Measurements from ENCODE around the gene OGT.
"Not testable (repeated sequence)": the region's sequence is repeated elsewhere in the genome, so short reads cannot be mapped to it uniquely, and the experiment has no call there.

Gene OGT

DNA sequence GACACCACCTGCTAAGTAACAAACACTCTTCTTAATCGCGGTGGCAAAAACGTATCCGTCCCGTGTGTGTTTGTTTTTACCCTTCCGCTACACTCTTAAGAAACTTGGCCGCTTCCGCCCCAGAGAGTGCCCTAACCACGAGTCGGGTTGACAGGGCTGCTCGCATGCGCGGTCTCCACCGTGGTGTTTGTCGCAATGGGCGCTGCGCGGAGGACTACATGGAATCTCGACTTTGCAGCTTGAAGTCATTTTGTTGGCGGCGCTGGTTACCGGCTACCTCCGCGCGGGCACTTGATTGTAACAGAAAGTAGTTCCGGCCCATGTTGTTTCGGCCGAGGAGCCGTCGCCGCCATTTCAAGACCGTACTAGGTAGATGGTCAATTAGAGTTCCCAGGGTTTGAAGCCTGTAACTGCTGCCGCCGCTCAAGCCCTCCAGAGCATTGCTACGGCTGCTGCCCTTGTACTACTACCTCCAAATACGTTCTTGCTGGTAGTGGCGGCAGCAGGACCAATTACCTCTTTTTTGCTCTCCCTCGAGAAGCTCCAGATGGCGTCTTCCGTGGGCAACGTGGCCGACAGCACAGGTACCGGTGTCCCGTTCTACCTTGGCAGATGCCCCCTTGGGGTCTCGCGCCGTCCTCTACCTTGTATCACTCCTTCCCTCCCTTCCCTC is at the start of gene OGT:
OGT (plus strand) TSS at position 352 of the 673 bp plus-strand sequence; CDS start at position 548, 196 bp downstream.
- DNase-seq, result peak; percentile 94

DNA sequence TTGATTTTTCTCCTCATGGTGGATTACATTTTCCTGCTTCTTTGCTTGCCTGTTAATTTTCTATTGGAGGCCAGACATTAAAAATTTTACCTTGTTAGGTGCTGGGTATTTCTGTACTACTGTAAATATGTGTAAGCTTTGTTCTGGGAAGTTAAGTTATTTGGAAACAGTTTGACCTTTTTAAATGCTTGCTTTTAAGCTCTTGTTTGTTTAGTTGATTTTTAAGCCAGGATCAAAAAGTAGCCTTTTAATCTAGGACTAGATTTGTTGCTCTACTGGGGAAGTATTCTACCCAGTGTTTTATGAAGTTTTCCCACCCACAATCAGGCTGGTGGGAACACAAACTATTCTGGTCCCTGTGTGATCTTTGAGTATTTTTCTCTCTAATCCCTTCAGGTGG is 45.1 kb upstream of the OGT start:
- DNase-seq, result no peak

DNA sequence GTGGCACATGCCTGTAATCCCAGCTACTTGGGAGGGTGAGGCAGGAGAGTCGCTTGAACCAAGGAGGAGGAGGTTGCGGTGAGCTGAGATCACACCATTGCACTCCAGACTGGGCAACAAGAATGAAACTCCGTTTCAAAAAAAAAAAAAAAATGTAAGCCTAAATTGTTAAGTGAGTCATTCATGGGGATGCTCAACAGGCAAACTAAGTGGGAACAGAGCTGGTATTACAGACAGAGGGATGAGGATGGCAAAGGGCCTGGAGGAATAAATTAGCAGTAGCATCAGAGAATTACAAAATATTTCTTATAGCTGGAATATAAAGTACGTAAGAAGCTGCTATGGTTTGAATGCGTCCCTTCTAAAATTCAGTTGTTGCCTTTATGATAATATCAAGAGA is 43.4 kb upstream of the OGT start:
- DNase-seq, result no peak

DNA sequence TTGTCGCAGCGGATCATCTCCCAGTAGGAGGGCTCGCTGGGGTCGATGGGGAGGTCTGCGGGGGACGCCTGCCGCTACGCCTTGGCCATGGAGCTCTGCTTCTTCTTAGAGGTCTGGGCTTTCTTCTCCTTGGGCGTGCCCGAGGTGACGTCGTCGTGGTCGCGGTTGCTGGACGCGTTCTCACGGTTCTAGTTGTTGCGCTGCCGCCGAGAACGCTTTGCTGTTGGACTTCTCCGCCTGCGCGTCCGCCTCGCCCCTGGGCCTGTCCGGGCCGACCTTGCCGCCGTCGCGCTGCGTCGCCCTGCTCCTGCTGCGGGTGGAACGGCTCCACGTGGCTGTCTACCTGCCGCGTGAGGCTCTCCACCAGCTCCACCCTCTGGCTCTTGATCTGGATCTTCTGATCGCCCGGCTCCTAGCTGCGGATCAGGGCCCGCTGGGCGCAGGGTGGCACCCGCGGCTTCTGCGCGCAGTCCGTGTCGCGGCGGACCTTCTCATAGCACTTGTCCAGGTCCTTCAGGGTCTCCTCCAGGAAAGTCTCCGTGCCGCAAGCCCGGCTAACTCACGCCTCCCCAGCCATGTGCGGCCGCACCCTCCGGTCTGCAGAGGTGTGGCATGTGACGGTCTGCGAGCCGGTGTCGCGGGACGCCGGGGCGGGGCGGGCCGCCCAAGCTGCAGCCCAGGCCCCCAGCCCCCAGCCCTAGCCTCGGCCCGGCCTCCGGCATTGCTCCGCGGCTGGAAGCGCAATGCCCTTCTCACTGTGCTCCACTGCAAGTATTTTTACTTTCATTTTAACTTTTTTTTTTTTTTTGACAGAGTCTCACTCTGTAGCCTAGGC is 40.5 kb upstream of the OGT start:
- peak; percentile 57 for DNase-seq

DNA sequence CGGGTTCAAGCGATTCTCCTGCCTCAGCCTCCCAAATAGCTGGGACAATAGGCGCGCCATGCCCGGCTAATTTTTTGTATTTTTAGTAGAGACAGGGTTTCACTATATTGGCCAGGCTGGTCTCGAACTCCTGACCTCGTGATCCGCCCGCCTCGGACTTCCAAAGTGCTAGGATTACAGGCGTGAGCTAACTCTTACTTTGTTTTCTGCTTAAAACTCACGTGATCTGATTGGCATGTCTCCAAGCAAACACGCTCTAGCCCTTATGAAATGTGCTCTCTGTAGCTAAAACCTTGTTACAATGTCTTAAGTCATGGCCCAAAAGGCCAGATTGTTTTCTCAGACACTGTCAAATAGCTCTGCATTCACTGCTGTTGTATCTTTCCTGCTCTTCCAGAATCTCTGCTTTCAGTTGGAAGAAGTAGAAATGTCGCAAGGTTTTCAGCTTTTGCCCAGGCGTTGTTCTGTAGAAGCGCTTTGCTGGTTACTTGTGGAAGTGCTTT is 39.7 kb upstream of the OGT start:
- no peak for DNase-seq

DNA sequence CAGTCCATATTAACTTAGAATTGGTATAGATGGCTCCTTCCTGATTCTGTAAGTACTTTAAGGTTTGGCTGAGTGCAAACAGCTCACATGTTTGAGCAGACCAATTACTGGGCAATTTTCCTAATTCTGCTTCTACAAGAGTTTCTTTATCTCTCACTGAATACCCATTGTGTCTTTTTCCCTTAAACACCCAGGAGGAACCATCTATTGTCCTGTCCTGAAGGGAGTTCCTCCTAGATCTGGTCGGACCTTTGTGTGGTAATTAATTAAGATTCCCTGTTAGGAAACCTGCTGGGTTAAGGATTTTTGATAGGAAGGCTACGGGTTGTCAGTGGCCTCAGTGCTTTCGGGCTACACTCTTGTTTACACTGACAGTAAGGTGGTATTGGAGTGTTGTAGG is 36.9 kb upstream of the OGT start:
- not testable (repeated sequence) for DNase-seq

DNA sequence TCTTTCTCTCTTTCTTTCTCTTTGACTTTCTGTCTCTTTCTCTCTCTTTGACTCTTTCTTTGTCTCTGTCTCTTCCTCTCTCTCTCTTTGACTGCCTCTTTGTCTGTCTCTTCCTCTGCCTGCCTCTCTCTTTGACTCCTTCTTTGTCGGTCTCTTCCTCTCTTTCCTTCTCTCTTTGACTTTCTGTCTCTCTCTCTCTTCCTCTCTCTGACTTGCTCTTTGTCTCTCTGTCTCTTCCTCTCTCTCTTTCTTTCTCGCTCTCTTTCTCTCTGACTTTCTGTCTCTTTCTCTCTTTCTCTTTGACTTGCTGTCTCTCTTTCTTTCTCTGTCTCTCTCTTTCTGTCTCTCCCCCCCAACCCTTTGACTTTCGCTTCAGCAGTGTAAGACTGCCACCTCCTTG is 36.4 kb upstream of the OGT start:
- no peak for DNase-seq

DNA sequence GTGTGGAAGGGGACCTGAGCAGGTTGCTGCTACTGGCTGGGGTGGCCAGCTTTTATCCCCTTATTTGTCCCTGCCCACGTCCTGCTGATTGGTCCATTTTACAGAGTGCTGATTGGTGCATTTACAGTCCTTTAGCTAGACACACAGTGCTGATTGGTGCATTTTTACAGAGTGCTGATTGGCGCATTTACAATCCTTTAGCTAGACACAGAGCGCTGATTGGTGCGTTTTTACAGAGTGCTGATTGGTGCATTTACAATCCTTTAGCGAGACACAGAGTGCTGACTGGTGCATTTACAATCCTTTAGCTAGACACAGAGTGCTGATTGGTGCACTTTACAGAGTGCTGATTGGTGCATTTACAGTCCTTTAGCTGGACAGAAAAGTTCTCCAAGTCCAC is 30.8 kb upstream of the OGT start:
- DNase-seq, result not testable (repeated sequence)

DNA sequence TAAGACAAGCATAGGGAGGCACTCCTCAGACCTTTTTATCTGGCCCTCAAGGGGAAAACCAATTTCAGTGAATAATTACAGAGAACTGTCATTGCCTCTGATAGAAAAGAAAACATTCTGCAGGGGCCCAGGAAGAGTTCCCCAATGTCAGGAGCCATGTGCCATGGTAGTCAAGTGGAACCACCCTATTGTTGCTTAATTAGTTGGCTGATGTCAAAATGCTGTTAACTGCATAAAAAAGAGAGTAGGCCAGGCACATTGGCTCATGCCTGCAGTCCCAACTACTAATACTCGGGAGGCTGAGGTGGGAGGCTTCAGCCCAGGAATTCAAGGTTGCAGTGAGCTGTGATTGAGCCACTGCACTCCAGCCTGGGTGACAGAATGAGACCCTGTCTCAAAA is 28.6 kb upstream of the OGT start:
- DNase-seq, result no peak

DNA sequence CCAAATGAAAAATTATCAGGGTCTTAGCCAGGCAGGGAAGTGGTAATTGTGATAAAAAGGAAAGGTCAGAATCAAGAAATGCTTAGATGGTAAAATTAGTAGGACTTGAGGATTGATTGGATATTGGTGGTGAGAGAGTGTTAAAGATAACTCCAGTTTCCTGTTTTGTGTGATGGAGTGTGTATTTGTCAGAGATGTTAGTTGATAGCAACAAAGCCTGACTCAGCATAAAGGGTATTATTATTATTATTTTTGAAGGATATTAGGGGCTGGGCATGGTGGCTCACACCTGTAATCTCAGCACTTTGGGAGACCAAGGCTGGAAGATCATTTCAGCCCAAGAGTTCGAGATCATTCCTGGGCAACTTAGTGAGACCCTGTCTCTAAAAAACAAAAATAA is 23.6 kb upstream of the OGT start:
- no peak for DNase-seq

DNA sequence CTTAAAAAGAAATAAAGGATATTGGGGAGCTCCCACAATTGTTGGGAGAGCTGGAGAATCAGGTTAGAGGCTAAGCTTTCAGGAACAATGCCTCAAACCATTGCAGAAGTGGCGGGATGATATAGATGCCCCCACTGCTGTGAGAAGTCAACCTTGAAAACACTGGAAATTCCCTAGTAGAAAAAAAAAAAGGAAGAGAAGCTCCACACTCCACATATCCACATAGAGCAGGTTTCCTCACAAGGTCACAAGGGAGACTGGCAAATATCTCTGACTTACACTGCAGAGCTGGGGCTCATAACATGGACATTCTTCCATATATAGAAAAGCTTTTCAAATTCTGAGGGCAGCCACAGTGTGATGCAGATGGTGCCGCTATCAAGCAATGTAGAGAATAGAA is 22.7 kb upstream of the OGT start:
- DNase-seq, result no peak

DNA sequence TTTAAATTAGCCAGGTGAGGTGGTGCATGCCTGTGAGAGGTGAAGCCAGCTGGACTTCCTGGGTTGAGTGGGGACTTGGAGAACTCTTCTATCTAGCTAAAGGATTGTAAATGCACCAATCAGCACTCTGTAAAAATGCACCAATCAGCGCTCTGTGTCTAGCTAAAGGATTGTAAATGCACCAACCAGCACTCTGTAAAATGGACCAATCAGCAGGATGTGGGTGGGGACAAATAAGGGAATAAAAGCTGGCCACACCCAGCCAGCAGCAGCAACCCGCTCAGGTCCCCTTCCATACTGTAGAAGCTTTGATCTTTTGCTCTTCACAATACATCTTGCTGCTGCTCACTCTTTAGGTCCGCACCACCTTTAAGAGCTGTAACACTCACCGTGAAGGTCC is 19.2 kb upstream of the OGT start:
- DNase-seq, result not testable (repeated sequence)

DNA sequence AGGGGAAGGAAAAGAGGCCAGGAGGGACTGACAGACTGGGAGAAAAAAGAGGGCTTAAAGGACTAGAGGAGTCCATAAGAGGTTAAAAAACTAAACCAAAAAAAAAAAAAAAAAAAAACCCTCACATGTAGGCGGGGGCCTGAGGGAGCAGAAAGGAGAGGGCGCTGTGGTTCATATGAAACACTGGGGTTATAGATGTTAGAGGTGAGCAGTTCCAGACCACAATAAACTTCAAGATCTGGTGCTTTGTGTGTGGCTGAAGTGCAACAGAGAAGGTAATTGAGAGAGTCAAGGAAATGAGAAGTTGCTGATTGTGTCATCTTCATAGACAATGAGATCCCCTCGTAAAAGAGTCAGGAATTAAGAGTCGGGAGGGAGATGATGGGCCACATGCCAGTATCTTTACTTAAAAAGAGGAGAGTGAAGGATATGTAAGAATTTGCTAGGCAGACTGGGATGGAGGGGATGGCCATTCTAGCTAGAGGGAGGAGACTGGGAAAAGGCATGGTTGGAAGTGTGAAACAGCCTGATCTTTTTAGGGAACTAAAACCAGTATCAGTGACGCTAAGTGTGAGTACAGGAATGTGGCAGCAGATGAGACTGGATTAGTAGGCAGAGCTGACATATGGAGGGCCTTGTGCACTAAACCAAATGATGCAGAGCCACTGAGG is 18.4 kb upstream of the OGT start:
- DNase-seq, result peak; percentile 16

DNA sequence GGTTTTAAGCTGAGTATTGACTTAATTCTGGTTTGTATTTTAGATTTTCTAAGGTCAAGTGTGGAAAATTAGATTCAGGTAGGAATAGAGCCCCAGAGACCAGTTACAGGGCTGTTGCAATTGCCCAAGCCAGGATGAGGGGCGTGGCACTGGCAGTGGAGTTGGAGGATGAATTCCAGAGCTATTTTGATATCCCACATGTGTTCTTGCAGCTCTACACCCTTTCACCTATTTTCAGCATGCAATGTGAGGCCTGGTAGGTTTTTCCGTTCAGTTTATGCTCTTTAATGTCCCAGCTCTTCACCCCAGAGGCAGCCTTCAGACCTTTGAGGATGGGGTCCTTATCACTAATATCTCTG is 17.9 kb upstream of the OGT start:
- no peak for DNase-seq

DNA sequence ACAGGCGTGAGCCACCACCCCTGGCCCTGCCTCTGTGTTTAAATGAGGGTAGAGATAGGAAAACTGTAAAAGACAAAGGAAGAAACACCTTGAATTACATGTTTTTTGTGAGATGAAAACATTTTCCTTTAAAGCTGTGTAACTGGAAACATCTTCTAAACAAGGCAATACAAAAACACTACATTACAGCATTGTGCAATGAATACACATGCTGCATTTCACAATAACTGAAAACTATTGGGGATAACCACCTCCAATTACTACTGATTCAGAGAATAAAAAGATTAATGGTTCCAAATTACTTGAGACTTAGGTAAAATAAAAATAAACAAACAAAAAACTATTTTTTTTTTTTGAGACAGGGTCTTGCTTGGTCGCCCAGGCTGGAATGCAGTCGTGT is 7.6 kb upstream of the OGT start:
- no peak for DNase-seq

DNA sequence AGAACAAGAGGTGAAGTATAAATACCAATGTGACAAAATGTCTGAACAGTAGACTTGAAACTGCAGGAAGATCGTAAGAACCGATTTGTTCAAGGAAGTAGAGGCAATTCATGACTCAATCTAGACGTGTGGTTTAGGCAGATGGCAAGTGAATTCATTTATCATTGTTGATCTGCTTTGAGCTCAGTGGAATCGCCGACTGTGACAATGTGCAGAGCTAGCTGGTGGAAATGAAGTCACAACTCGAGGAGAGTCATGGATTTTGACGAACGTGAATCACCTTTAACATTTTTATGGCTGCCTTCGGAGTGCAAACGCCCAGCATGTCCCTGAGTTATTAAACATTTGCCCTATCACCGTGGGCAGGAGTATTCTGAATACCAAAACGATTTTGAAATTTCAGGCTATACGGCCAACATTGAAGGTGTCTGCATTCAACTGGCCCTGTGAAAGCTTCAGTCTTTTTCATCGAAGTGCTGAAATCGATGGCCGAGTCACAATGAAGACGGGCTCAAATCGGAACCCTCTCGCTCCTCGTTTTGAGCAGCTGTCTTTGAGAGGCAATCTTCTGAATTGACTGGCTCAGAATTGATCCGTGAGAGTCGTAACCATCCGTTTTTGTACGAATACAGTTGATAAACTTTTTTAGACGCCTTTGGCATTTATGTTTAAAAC is 689 bp upstream of the OGT start:
- DNase-seq, result peak; percentile 61

DNA sequence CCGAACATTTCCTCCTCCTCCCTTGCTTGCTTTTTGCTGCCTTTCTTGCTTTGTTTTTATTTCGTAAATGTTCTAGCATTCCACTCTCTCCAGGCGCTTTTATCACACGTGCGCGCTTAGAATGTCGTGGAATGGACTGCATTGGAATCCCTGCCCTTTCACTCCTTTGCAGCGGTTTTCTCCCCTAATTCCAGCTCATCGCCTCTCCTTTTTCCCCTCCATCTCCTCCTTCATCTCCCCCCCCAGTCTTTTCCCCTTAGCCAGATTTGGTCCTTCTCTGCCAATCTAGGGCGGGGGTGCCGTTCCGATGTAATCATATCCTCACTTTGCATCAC is 579 bp downstream of the OGT start:
- DNase-seq, result no peak

DNA sequence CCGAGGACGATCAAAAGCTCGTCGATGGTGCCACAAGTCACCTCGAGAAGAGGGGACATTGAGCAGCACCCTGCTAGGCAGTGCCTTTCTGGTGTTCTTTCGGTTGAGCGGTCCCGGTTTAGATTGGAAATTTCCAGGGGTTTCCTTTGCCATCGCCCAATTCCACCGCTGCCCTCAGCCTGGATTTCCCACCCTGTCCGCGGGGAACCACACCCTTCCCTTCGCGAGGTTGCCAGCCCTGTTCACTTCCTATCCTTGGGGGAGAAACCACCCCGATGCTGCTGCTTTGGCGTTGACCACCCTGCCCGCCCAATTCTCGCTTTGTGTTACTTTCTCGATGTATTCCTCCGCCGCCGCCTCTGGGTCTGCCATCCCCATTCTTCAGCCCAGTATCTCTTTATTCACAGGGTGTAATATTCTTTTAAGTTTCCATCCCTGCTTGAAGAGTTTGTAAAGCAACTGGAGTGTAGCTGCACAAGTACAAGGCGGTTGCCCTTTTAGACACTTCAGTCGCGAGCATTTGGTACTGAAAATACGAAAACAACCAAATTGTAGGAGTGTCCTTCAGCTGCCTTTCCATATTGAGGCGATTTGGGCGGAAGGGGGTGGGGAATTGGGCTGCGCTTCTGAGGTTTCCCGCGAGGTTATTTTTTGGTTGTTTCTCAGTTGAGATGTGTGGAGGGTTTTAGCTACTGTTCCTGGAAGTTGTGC is 1.1 kb downstream of the OGT start:
- DNase-seq, result peak; percentile 40

DNA sequence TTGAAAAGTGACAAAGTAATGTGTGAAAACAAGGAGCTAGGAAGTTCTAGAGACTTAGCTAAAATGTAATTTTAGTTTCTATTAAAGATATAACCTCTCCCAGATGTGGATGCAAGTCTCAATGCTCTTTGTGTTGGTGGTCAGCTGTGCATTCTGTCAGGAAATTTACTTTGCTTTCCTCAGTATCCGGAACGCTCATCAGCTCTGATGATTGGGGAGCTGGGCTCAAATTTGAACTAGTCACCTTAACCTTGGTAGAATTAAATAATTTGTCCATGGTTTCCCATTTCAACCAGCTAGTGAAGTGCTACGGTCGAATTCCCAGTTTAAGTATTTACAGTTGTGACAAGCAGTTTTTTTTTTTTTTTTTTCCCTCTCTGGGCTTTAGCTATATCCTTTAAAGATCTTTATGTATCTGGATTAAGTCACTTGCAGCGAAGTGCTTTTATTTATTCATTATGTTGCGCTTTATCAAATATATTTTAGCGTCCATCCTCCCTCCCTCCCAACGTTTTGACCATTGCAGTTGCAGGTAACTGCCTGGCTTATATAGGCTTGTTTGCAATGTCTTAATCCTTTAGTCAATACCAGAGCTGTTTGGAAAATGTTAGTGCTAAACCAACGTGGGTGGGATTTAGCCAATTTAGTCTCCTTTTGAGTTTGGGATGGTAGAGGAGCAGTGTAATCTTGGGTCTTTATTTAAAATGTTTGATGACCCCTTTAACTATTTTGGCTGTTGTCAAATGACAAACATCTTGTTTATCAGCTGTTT is 2.1 kb downstream of the OGT start:
- DNase-seq, result no peak

DNA sequence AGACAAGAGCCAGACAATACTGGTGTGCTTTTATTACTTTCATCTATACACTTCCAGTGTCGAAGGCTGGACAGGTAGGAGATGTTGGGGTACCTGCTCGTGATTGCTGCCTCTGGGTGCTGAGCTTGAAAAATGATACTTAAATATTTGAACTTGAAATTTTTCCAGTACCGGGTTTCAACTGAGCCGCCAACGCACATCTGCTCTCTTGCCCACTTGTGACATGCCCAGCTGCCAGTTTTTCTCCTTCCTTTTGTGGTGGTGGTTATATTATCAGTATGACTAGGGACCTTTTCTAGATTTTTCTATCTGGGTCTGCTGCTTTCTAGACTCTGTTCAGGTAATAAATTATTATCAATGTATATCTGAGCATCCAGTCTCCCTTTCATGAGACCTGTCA is 3.4 kb downstream of the OGT start:
- DNase-seq, result no peak

DNA sequence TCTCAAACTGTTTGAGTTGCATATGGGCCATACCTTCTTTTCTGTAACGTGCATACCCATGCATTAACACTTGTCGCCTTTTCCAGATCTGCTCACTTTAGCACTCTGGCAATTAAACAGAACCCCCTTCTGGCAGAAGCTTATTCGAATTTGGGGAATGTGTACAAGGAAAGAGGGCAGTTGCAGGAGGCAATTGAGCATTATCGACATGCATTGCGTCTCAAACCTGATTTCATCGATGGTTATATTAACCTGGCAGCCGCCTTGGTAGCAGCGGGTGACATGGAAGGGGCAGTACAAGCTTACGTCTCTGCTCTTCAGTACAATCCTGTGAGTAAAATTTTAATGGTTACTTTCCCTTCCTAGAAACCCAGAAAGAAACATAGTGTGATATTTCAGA is 4.8 kb downstream of the OGT start:
- no peak for DNase-seq

DNA sequence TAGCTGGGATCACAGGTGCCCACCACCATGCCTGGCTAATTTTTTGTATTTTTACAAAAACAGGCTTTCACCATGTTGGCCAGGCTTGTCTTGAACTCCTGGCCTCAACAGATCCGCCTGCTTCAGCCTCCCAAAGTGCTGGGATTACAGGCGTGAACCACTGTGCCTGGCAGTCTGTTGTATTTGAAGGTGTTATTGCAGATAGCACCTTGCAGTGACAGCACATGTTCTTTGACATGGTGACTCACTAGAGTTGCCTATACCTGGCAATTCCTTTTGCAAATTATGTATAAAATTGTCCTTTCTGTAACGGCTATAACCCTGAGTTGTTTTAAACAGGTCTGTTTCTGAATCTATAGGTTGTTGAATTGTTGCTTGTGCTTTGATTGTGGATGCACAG is 7.9 kb downstream of the OGT start:
- DNase-seq, result no peak

Measured in CD4-positive, alpha-beta T cell treated with Interferon gamma for 1 hour (primary cell).